HEK293 (cell line): ENCODE data around the gene ZDHHC14.

Experiments
- CTCF ChIA-PET: fragments of 350-600 bp; formaldehyde crosslinking; extraction: SDS; loops from one replicate; lab custom pipeline; 2021; ENCODE audit warnings: antibody characterized with exemption; lab: Yijun Ruan, JAX
- POLR2A ChIA-PET: fragments of 300-600 bp; formaldehyde crosslinking; extraction: SDS; loops from one replicate; lab custom pipeline; 2020; ENCODE audit warnings: antibody characterized with exemption, inconsistent platforms; lab: Yijun Ruan, JAX
- H3K27ac ChIP-seq: fragments of 200-500 bp; sonication (Bioruptor generic); 2 replicates; pipeline ENCODE4 v1.5.1; 2014; ENCODE audit warnings: low read depth, low read length, control low read depth, inconsistent platforms; ENCODE audit errors: extremely low read depth
- H3K36me3 ChIP-seq, 2 experiments: fragments of 200-500 bp in 1 of 2; sonication (Bioruptor generic) in 1 of 2; 1 replicate in 1 of 2; 2 replicates in 1 of 2; pipeline ENCODE4 v1.5.1; 2014 to 2017; ENCODE audit warnings: inconsistent platforms in 2 of 2, low read length in 2 of 2; ENCODE audit not compliant: control insufficient read depth in 2 of 2, insufficient read depth in 1 of 2
- H3K4me1 ChIP-seq: fragments of 200-500 bp; sonication (Bioruptor generic); 2 replicates; pipeline ENCODE4 v1.5.1; 2014; ENCODE audit warnings: mild to moderate bottlenecking, low read length, inconsistent platforms; ENCODE audit not compliant: control insufficient read depth, insufficient read depth
- H3K4me3 ChIP-seq: 2 replicates; pipeline ENCODE4 v1.5.1; 2011; ENCODE audit warnings: low read depth, mild to moderate bottlenecking, control low read depth, low read length, moderate library complexity
- H3K9me3 ChIP-seq: fragments of 200-500 bp; sonication (Bioruptor generic); 2 replicates; pipeline ENCODE4 v1.5.1; 2014; ENCODE audit warnings: low read depth, low read length, inconsistent platforms; ENCODE audit not compliant: control insufficient read depth, insufficient read depth
- AEBP2 ChIP-seq: fragments of 450-650 bp; formaldehyde crosslinking; IDR thresholded peaks from 2 replicates; pipeline ENCODE4 v1.5.1; 2016; ENCODE audit warnings: missing biosample characterization, missing genetic modification characterization, borderline replicate concordance
- EGR2 ChIP-seq: fragments of 450-650 bp; formaldehyde crosslinking; IDR thresholded peaks from 2 replicates; pipeline ENCODE4 v1.5.1; 2016; ENCODE audit warnings: low read depth, missing biosample characterization, missing genetic modification characterization
- GLIS2 ChIP-seq: fragments of 450-650 bp; formaldehyde crosslinking; IDR thresholded peaks from 2 replicates; pipeline ENCODE4 v1.5.1; 2016; ENCODE audit warnings: missing biosample characterization, missing genetic modification characterization
- MYNN ChIP-seq: fragments of 450-650 bp; formaldehyde crosslinking; IDR thresholded peaks from 2 replicates; pipeline ENCODE4 v1.5.1; 2016; ENCODE audit warnings: missing biosample characterization, missing genetic modification characterization, borderline replicate concordance
- PATZ1 ChIP-seq: fragments of 450-650 bp; formaldehyde crosslinking; IDR thresholded peaks from 2 replicates; pipeline ENCODE4 v1.5.1; 2016; ENCODE audit warnings: missing biosample characterization, missing genetic modification characterization
- ZBTB1 ChIP-seq: fragments of 450-650 bp; formaldehyde crosslinking; IDR thresholded peaks from 2 replicates; pipeline ENCODE4 v1.5.1; 2016; ENCODE audit warnings: missing biosample characterization, missing genetic modification characterization
- ZIC2 ChIP-seq: fragments of 450-650 bp; formaldehyde crosslinking; IDR thresholded peaks from 2 replicates; pipeline ENCODE4 v1.5.1; 2016; ENCODE audit warnings: missing biosample characterization, missing genetic modification characterization
- ZNF155 ChIP-seq: fragments of 450-650 bp; formaldehyde crosslinking; IDR thresholded peaks from 2 replicates; pipeline ENCODE4 v1.5.1; 2016; ENCODE audit warnings: missing biosample characterization, missing genetic modification characterization
- ZNF157 ChIP-seq: fragments of 450-650 bp; formaldehyde crosslinking; IDR thresholded peaks from 2 replicates; pipeline ENCODE4 v1.5.1; 2016; ENCODE audit warnings: missing biosample characterization, missing genetic modification characterization
- ZNF16 ChIP-seq: fragments of 450-650 bp; formaldehyde crosslinking; IDR thresholded peaks from 2 replicates; pipeline ENCODE4 v1.5.1; 2016; ENCODE audit warnings: low read depth, missing biosample characterization, missing genetic modification characterization
- ZNF169 ChIP-seq: fragments of 450-650 bp; formaldehyde crosslinking; IDR thresholded peaks from 2 replicates; pipeline ENCODE4 v1.5.1; 2016; ENCODE audit warnings: missing biosample characterization, missing genetic modification characterization
- ZNF239 ChIP-seq: fragments of 450-650 bp; formaldehyde crosslinking; IDR thresholded peaks from 2 replicates; pipeline ENCODE4 v1.5.1; 2016; ENCODE audit warnings: missing biosample characterization, missing genetic modification characterization
- ZNF426 ChIP-seq: fragments of 450-650 bp; formaldehyde crosslinking; IDR thresholded peaks from 2 replicates; pipeline ENCODE4 v1.5.1; 2017; ENCODE audit warnings: missing biosample characterization, missing genetic modification characterization, mild to moderate bottlenecking, inconsistent platforms, moderate library complexity
- ZNF514 ChIP-seq: fragments of 450-650 bp; formaldehyde crosslinking; IDR thresholded peaks from 2 replicates; pipeline ENCODE4 v1.5.1; 2016; ENCODE audit warnings: missing biosample characterization, missing genetic modification characterization
- ZNF639 ChIP-seq: fragments of 450-650 bp; formaldehyde crosslinking; IDR thresholded peaks from 2 replicates; pipeline ENCODE4 v1.5.1; 2016; ENCODE audit warnings: missing biosample characterization, missing genetic modification characterization
- ZNF701 ChIP-seq: fragments of 450-650 bp; formaldehyde crosslinking; IDR thresholded peaks from 2 replicates; pipeline ENCODE4 v1.5.1; 2016; ENCODE audit warnings: missing biosample characterization, missing genetic modification characterization
- ZNF791 ChIP-seq: fragments of 450-650 bp; formaldehyde crosslinking; IDR thresholded peaks from 2 replicates; pipeline ENCODE4 v1.5.1; 2016; ENCODE audit warnings: missing biosample characterization, missing genetic modification characterization
- TF ChIP-seq, protein P1 (sequence below): fragments of 450-650 bp; formaldehyde crosslinking; IDR thresholded peaks from 2 replicates; pipeline ENCODE4 v1.5.1; 2016; ENCODE audit warnings: missing biosample characterization, missing genetic modification characterization
- TF ChIP-seq, protein P2 (sequence below): fragments of 450-650 bp; formaldehyde crosslinking; IDR thresholded peaks from 2 replicates; pipeline ENCODE4 v1.5.1; 2017; ENCODE audit warnings: missing biosample characterization, missing genetic modification characterization

Gene ZDHHC14

GRCh38 chr6:157647261-157647915, 266.4 kb downstream of the ZDHHC14 start:
- CTCF ChIA-PET, result interaction anchor here (0.7 to 1.6 kb wide), 4 partner anchors 19 to 324 kb away, joined by 3 to 14 read pairs (median 6); partner anchors contain the start of gene TMEM242
- Histone ChIP-seq H3K9me3 (no peaks in the 10 kb centered on the region), H3K4me1 (peaks cover 13% of the 10 kb centered on the region; the same call in 1 of the 2 replicates), H3K27ac (no peak overlapping the region), H3K4me3 (no peak overlapping the region), H3K36me3 (peaks cover 0 to 3% of the 10 kb centered on the region in 2 experiments; a peak in 1 of 3 replicates)
- POLR2A ChIA-PET, result interaction anchor here (0.5 kb wide), 1 partner anchor 80 kb away, joined by 3 read pairs; no protein-coding TSS in a partner anchor
- TF ChIP-seq ZNF155 (no peak), ZNF157 (tag by site-specific recombination) (no peak), ZNF639 (tag by site-specific recombination) (no peak), ZBTB1 (tag by site-specific recombination) (no peak), ZNF791 (tag by site-specific recombination) (no peak), ZNF239 (tag by site-specific recombination) (no peak), GLIS2 (tag by site-specific recombination) (no peak), AEBP2 (tag by site-specific recombination) (no peak)
- TF ChIP-seq, protein P1, sequence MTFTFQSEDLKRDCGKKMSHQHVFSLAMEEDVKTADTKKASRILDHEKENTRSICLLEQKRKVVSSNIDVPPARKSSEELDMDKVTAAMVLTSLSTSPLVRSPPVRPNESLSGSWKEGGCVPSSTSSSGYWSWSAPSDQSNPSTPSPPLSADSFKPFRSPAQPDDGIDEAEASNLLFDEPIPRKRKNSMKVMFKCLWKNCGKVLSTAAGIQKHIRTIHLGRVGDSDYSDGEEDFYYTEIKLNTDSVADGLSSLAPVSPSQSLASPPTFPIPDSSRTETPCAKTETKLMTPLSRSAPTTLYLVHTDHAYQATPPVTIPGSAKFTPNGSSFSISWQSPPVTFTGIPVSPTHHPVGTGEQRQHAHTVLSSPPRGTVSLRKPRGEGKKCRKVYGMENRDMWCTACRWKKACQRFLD, result no peak
- TF ChIP-seq, protein P2, sequence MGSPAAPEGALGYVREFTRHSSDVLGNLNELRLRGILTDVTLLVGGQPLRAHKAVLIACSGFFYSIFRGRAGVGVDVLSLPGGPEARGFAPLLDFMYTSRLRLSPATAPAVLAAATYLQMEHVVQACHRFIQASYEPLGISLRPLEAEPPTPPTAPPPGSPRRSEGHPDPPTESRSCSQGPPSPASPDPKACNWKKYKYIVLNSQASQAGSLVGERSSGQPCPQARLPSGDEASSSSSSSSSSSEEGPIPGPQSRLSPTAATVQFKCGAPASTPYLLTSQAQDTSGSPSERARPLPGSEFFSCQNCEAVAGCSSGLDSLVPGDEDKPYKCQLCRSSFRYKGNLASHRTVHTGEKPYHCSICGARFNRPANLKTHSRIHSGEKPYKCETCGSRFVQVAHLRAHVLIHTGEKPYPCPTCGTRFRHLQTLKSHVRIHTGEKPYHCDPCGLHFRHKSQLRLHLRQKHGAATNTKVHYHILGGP (tag by site-specific recombination), result no peak

- POLR2A ChIA-PET, result no interaction called here
- TF ChIP-seq ZIC2 (tag by site-specific recombination), result peak; percentile 76
- no peak for TF ChIP-seq ZNF514 (tag by site-specific recombination)
- peaks cover 13% of the 10 kb centered on the region; the same call in 1 of the 2 replicates for H3K4me1 ChIP-seq
- no peaks in the 10 kb centered on the region for H3K9me3 ChIP-seq
- H3K36me3 ChIP-seq, result peaks cover 0 to 5% of the 10 kb centered on the region in 2 experiments; a peak in 1 of 3 replicates
- CTCF ChIA-PET, result interaction anchor here (0.6 to 1.6 kb wide), 3 partner anchors 18 to 956 kb away, joined by 3 to 14 read pairs (median 4); no protein-coding TSS in a partner anchor
- peak overlapping the region; percentile 32 for H3K27ac ChIP-seq
- no peak overlapping the region for H3K4me3 ChIP-seq
Measured at GRCh38 chr6:157648561-157648960, 267.6 kb downstream of the ZDHHC14 start.

DNA sequence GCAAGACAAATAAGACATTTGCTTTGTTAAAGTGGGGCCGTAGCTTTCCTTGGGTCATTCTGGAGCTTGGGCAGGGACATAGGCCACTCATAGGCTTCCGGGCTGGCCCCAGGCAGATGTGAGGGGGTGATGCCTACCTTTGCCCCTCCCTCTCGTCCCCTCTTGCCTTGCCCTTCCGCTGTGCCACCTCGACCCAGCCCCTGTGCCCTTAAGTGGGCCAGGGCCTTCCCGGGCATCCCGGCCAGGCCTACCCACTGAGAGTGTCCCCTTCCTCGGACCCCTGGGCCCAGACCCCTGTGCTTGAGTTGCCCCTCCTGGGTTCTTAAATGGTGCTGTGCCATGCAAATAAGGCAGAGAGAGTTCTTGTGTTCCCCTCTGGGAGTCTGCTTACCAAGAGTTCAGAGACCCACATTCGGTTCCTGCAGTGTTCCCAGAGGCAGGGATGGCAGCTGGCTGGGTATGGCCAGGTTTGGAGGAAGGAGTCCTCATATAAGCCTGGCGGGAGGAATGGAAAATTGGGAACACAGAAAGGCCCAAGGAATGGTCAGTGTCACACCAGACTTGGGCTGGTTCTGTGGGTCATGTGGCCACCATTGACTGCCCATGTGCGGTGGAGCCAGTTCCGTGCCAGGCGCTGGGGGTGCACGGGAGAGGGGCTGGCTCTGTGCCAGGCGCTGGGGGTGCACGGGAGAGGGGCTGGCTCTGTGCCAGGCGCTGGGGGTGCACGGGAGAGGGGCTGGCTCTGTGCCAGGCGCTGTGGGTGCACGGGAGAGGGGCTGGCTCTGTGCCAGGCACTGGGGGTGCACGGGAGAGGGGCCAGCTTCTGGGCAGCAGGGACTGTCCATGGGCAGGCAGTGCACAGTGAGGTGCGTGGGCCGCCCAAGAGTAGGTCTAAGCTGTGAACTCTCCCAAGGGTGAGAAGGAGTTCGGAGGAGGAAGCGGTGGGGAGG, 268.6 kb downstream of the ZDHHC14 start:
- Histone ChIP-seq H3K9me3 (no peaks in the 10 kb centered on the region), H3K4me1 (peaks cover 13% of the 10 kb centered on the region; the same call in 1 of the 2 replicates), H3K4me3 (no peak overlapping the region), H3K27ac (no peak overlapping the region), H3K36me3 (peaks cover 0 to 10% of the 10 kb centered on the region in 2 experiments; a peak in 1 of 3 replicates)
- ChIA-PET POLR2A (no interaction called here), CTCF (interaction anchor here (1.3 to 1.6 kb wide), 2 partner anchors 17 kb away, joined by 4 to 14 read pairs; no protein-coding TSS in a partner anchor)
- no peak for TF ChIP-seq MYNN (tag by site-specific recombination)
- no peak for TF ChIP-seq PATZ1 (tag by site-specific recombination)
- no peak for TF ChIP-seq ZNF16 (tag by site-specific recombination)
- TF ChIP-seq ZNF169 (tag by site-specific recombination), result no peak
- no peak for TF ChIP-seq ZNF426 (tag by site-specific recombination)
- no peak for TF ChIP-seq ZNF701
- TF ChIP-seq EGR2 (tag by site-specific recombination), result peak; percentile 34; the same call in 1 of the 2 replicates
- TF ChIP-seq, protein P2 (tag by site-specific recombination), result 0 out of 2 replicates have a peak, but pooled peaks have one; percentile 30
